Neural progenitor cell (in vitro differentiated cells): ENCODE data around the gene C1QTNF1.

ENCODE experiments used
- EZH2 ChIP-seq: fragments of 200-600 bp; sonication (generic); IDR thresholded peaks from 2 replicates; pipeline ENCODE4 v1.6.1; 2017; ENCODE audit warnings: antibody characterized with exemption, mild to moderate bottlenecking, moderate library complexity
- EZH2phosphoT487 ChIP-seq: fragments of 200-600 bp; sonication (generic); IDR thresholded peaks from 2 replicates; pipeline ENCODE4 v1.6.1; 2017; ENCODE audit warnings: antibody characterized with exemption
- TF ChIP-seq, protein P1 (sequence below): fragments of 200-600 bp; sonication (generic); IDR thresholded peaks from 2 replicates; pipeline ENCODE4 v1.5.1; 2017; ENCODE audit warnings: antibody characterized with exemption, mild to moderate bottlenecking

DNA sequence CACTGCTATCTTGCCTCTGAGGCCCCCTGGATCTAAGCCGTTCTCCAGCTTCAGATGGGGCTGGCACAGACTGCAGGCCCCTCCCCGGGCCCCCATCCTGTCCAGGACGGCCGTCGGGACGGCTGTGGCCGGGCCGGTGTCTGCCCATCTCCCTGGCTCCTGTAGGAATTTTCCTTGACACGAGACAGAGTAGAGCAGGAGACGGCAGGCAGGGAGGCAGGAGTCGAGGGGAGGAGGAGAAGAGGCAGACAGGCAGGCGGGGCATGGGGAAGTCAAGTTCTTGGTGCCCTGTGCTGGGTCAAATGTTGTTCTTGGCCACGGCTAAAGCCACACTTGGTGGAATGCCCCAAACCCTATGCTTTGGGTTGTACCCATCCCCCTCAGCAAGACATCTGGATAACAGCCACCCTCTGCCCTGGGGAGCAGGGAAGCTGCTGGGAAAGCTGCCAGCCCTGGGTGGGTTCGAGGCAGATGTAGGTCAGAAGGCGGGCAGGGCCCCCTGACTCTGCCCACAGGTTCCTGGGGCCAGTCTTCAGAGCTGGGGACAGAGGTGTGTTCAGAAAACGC lies 4.0 kb downstream of the C1QTNF1 start:
- TF ChIP-seq, protein P1, sequence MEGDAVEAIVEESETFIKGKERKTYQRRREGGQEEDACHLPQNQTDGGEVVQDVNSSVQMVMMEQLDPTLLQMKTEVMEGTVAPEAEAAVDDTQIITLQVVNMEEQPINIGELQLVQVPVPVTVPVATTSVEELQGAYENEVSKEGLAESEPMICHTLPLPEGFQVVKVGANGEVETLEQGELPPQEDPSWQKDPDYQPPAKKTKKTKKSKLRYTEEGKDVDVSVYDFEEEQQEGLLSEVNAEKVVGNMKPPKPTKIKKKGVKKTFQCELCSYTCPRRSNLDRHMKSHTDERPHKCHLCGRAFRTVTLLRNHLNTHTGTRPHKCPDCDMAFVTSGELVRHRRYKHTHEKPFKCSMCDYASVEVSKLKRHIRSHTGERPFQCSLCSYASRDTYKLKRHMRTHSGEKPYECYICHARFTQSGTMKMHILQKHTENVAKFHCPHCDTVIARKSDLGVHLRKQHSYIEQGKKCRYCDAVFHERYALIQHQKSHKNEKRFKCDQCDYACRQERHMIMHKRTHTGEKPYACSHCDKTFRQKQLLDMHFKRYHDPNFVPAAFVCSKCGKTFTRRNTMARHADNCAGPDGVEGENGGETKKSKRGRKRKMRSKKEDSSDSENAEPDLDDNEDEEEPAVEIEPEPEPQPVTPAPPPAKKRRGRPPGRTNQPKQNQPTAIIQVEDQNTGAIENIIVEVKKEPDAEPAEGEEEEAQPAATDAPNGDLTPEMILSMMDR: no peak
- TF ChIP-seq EZH2 (no peak), EZH2phosphoT487 (no peak)
